GM12874 (cell line): ENCODE data around the gene ACIN1.

Source experiments
- CTCF ChIP-seq: IDR thresholded peaks from 2 replicates; pipeline ENCODE4 v1.5.1; 2011; ENCODE audit warnings: low read depth, mild to moderate bottlenecking, control low read depth, low read length, moderate library complexity; ENCODE audit not compliant: insufficient read depth

The ACIN1 gene

GRCh38 chr14:23045419-23046357 is 49.2 kb downstream of the ACIN1 start:
- no peak for TF ChIP-seq CTCF

GRCh38 chr14:23044840-23045239 is 50.1 kb downstream of the ACIN1 start:
- no peak for TF ChIP-seq CTCF

GRCh38 chr14:23043754-23044153 is 51.2 kb downstream of the ACIN1 start:
- no peak for TF ChIP-seq CTCF

- no peak for TF ChIP-seq CTCF
Observed at GRCh38 chr14:23043145-23043544, 51.8 kb downstream of the ACIN1 start.

- TF ChIP-seq CTCF: no peak
Observed at GRCh38 chr14:23042162-23042965, 52.6 kb downstream of the ACIN1 start, which contains the start of gene PSMB11. TSS of gene PSMB11 (plus strand) at chr14:23042212. CDS start at chr14:23042226, 14 bp downstream.

GRCh38 chr14:23041729-23042128 is 53.2 kb downstream of the ACIN1 start:
- no peak for TF ChIP-seq CTCF

GRCh38 chr14:23040100-23040499 is 54.8 kb downstream of the ACIN1 start:
- no peak for TF ChIP-seq CTCF
